Keratinocyte (primary cell): ENCODE measurements around the gene HOOK2.

ENCODE experiments used
- EZH2 ChIP-seq: IDR thresholded peaks from one replicate; pipeline ENCODE4 v1.6.1; 2012; ENCODE audit warnings: inconsistent platforms, mild to moderate bottlenecking, low read length, moderate library complexity
- TF ChIP-seq, protein P1 (sequence below), 3 experiments: IDR thresholded peaks in 1 of 3; conservative IDR thresholded peaks in 1 of 3; optimal IDR thresholded peaks in 1 of 3; 2 replicates in 2 of 3; 3 replicates in 1 of 3; pipeline versions ENCODE3 to v1.5.1; 2011; ENCODE audit warnings: low read length in 3 of 3, mild to moderate bottlenecking in 3 of 3, moderate library complexity in 2 of 3, control low read depth in 1 of 3, inconsistent platforms in 1 of 3; ENCODE audit not compliant: insufficient read depth in 2 of 3; ENCODE audit errors: extremely low read depth in 1 of 3

DNA sequence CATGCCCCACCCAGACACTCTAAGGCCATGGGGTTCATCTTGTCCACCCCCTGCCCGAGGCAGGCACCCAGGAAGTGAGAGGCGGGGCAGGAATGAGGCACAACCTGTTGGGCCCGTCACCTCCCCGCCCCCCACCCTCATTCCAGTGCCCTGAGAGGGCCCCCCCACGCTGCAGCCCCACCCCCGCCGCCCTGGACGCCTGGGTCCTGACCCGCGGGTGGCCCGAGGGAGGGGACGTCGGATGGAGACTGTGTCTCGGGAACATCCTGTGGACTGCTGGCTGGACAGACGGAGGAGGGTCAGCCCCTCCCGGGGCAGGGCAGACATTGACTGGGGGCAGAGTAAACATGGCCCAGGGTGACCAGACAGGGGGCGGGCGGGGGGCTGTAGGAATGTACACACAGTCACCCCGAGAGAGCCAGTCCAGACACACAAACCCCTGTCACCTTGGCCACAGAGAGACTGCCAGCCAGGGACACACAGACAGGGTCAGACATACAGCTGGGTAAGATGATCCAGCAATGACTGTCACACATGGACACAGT is 8.6 kb upstream of the HOOK2 start:
- TF ChIP-seq, protein P1, sequence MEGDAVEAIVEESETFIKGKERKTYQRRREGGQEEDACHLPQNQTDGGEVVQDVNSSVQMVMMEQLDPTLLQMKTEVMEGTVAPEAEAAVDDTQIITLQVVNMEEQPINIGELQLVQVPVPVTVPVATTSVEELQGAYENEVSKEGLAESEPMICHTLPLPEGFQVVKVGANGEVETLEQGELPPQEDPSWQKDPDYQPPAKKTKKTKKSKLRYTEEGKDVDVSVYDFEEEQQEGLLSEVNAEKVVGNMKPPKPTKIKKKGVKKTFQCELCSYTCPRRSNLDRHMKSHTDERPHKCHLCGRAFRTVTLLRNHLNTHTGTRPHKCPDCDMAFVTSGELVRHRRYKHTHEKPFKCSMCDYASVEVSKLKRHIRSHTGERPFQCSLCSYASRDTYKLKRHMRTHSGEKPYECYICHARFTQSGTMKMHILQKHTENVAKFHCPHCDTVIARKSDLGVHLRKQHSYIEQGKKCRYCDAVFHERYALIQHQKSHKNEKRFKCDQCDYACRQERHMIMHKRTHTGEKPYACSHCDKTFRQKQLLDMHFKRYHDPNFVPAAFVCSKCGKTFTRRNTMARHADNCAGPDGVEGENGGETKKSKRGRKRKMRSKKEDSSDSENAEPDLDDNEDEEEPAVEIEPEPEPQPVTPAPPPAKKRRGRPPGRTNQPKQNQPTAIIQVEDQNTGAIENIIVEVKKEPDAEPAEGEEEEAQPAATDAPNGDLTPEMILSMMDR (optimal IDR thresholded peaks at IDR 0.05 in 1 of 3, IDR thresholded peaks at IDR 0.05 in 1 of 3, conservative IDR thresholded peaks at IDR 0.05 in 1 of 3; ENCODE audit: extremely low read depth in 1 of 3, insufficient read depth in 2 of 3, low read length in 3 of 3), result no peak
- TF ChIP-seq EZH2, result no peak
